Measurements from ENCODE around the gene PEX14.
A peak's percentile ranks its signal among the peaks of the same experiment; 100 is the strongest.

PEX14 gene

GRCh38 chr1:10635085-10635896 is 160.5 kb downstream of the PEX14 start:
- DNase-seq (ENCODE audit: low spot score) = no peak

DNA sequence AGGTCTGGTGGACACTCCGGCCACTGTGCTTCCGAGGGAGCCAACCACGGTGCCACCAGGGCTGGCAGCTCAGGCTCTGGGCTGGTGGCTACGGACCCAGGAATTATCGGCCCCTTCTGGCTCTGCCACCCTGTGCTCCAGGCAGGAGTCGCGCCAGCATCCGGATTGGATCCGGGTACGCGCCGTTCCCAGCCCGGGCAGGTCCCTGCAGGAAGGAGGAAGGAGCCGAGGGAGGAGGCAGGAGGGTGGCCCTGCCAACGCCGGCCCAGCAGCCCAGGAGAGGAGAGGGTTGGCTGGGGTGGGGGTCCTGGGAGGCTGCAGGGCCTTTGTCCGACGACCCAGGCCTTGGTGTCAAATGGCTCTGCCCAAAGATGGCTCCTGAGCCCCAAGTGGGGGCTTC is 161.2 kb downstream of the PEX14 start:
- DNase-seq (ENCODE audit: low spot score) = no peak

GRCh38 chr1:10637400-10637799 is 162.7 kb downstream of the PEX14 start:
- DNase-seq (ENCODE audit: low spot score) = no peak

DNA sequence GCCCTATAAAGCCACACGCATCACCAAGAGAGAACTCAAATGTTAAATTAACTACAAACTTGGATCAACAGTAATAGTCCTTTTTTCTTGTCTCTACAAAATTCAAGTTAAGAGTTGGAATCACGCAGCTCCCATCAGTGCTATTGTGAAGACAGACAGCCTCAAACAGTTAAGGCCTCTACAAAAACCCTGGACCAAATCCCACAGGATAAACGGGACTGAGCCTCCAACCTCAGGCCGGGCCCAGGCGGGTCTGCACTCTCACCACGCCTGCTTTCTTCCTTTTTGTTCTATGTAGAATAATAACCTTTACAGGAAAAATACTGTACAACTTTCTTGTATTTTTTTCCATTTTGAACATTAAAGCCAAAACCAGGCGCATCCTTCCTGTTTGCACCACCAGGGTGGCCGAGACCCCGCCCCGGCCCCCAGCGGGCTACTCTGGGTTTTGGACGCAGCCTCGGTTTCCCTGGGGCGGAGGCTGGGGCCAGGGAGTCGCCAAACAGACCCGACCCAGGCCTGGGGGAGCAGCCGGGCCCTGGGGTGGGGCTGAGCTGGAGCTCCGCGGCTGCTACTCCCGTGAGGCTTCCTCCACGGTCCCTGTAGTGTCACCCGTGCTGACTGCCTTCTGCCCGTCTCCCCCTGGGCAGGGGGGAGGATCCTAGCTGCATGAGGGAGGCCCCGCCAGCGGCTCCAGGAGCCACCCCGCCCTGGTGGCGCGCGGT is 163.2 kb downstream of the PEX14 start:
- DNase-seq (ENCODE audit: low spot score) = no peak

GRCh38 chr1:10638559-10639005 is 163.8 kb downstream of the PEX14 start:
- no peak for DNase-seq (ENCODE audit: low spot score)

DNA sequence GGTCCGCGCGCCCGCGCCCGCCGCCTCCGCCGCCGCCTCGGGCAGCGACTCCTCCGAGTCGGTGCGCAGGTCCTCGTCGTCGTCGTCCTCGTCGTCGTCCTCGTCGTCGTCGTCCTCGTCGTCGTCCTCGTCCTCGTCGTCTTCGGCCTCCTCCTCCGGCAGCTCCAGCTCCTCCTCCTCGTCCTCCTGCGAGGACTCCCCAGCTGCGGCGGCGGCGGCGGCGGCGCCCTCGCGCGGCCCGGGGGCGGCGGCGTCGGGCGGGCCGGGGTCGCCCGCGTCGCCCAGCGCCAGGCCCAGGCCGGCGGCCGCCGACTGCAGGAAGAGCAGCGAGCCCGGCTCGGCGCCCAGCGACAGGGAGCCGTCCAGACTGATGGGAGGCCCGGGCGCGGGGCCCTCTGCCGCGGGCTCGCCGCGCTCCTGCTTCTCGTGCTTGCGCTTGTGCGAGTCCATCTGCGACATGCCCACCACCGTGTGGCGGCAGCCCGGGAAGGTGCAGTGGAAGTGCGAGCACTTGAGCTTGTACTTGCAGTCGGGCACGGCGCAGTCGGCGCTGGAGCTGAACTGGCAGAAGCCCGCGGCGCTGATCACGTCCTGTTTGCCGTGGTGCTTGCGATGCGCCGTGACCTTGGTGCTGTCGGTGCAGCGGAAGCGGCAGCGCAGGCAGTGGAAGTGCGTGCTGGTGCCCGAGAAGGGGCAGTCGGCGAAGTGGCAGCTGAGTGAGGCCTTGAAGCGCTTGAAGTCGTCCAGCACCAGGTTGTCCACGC is 164.4 kb downstream of the PEX14 start:
- no peak for DNase-seq (ENCODE audit: low spot score)

DNA sequence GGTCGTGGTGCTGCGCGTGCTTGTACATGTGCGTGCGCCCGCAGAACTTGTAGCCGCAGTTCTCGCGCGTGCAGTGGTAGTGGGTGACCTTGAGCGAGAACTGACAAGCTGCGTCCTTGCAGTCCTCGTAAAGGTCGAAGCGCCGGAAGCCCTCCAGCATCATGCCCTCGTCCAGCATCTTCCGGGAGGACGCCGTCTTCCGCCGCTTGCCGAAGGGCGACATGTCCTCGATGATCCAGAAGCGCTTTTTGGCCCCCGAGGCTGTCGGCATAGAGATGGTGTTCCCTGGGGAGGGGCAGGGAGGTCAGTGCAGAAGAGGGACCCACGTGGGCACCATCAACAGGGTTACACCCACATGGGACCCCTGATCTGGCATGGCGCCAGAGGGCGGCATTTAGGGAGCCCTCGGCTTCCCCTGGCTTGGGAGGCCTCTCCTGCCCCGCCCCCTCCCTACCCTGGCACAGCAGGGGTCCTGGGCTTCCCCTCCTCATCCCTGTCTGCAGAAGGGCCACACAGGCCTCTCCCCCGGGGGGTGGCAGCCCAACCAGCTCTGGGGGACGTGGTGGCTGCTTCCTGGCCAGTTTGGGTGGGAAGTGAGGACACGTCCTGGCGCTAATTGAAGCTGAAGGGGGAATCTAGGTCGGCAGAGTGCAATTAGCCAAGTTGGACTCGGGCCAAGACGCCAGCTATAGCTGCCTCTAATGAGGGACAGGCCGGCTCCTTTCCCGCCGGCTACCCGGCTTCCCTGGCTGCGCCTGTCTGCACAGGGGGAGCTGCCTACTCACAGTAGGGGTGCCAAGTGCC is 165.2 kb downstream of the PEX14 start:
- no peak for DNase-seq (ENCODE audit: low spot score)

GRCh38 chr1:10640843-10641553 is 166.2 kb downstream of the PEX14 start:
- no peak for DNase-seq (ENCODE audit: low spot score)

GRCh38 chr1:10641976-10642375 is 167.2 kb downstream of the PEX14 start:
- no peak for DNase-seq (ENCODE audit: low spot score)

GRCh38 chr1:10642403-10643080 is 167.8 kb downstream of the PEX14 start:
- DNase-seq (ENCODE audit: low spot score) = no peak

GRCh38 chr1:10643607-10644306 is 169.0 kb downstream of the PEX14 start:
- DNase-seq (ENCODE audit: low spot score) = no peak

DNA sequence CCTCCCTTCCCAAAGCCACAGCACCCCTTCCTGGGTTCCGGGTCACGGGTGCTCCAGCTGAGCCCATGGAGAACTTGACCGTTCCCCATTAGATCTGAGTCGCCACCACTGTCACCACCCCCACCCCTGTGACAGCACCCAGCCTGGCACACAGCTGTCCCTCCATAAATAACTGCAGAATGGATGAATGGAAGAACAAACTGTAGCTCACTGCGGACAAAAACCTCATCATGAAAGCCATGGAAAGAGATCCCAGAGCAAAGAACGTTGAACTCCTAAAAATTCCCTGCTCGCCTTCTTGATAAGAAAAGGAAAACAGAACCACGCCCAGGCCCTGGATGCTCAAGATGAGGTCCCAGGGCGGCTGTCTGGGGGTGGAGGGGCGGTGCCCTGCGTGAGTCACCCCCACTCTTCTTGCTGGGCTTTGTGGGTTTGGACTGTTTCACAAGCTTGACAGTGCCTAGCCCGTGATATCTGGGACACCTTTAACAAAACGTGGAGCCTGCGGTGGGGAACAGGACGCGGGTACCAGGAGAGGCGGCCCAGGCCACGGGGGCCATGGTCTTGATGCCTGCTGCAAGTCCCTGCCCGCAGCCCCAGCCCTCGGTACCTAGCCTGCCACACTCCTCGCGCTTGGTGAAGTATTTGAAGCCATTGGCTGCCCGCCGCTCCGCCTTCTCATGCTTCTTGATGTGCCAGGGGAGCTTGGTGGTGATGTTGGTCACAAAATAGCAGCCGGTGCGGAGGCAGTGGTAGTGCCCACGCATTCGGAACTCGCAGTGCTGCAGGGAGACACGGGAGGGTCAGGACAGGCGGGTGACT is 169.8 kb downstream of the PEX14 start:
- peak; percentile 5 for DNase-seq (ENCODE audit: low spot score)

GRCh38 chr1:10646347-10646861 is 171.7 kb downstream of the PEX14 start:
- no peak for DNase-seq (ENCODE audit: low spot score)

GRCh38 chr1:10647414-10648170 is 172.8 kb downstream of the PEX14 start:
- DNase-seq (ENCODE audit: low spot score) = no peak

GRCh38 chr1:10648689-10649516 is 174.2 kb downstream of the PEX14 start:
- DNase-seq (ENCODE audit: low spot score) = no peak

GRCh38 chr1:10649517-10650201 is 174.9 kb downstream of the PEX14 start:
- no peak for DNase-seq (ENCODE audit: low spot score)
